ENCODE data around the gene LARGE1. TPM values are rescaled to one million over a fixed set of nuclear protein-coding genes. Genes with fewer than 3 reads are reported as not detected.

LARGE1 gene
- total and polyA plus RNA-seq, 9 of the 15 experiments (the other 6 are each of a cell fraction or from before 2014, with no cell fraction given), result 0.01 to 0.66 (median 0.14) TPM; not detected in 2

DNA sequence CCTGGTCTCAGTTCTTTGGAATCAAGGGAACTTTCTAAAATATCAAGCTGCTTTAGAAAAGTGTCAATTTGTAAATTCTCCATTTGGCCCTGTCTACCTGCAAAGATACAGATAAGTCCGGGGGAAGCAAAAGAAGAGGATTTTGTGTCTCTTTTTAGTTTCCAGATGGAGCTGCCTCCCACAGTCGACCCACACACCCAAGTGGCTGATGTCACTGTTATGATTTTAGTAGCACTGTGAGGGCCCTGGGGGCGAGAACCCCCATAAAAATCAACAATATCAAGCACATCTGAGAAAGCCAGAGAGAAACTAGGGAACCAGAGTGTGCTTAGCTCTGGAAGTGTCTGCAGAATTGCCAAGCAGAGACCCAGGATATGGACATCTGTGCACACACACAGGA is 212.7 kb downstream of the LARGE1 start (continued):
- TF ChIP-seq, protein P1, sequence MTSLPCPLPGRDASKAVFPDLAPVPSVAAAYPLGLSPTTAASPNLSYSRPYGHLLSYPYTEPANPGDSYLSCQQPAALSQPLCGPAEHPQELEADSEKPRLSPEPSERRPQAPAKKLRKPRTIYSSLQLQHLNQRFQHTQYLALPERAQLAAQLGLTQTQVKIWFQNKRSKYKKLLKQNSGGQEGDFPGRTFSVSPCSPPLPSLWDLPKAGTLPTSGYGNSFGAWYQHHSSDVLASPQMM (CRISPR knock-in tag; IDR thresholded peaks at IDR 0.05), result no peak

DNA sequence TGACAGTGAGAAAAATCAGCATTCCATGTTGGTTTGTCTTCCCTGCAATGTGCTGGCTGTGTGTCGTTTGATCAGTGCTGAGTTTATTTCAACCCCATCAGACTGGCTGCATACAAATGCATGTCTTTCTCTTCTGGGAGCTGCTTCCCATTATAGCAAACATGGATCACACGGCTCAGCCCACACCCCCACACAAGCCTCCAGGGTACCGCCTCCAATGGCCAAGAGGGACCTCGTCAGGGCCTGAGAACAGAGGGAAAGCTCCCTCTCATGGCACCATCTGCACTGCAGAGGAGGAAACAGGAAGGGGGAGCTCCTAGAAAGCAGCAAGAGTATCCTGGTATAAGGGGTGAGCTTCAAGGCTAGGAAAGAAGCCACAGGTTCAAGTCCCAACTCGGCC is 214.2 kb downstream of the LARGE1 start:
- intact Hi-C loops (cut with micrococcal nuclease) (no loop called here), in situ Hi-C loops (cut with MboI) (no loop called here)
- H4K20me1 ChIP-seq (replicated peaks; ENCODE audit: control insufficient read depth, insufficient read depth, low read length), result no peaks in the 10 kb centered on the region
- H3K9me1 ChIP-seq (ENCODE audit: control insufficient read depth, insufficient read depth, low read length), result no peaks in the 10 kb centered on the region
- no peak overlapping the region for H3K4me2 ChIP-seq (ENCODE audit: insufficient read depth, low read length)
- H3K36me3 ChIP-seq (ENCODE audit: control insufficient read depth, insufficient read depth, low read length), result no peaks in the 10 kb centered on the region
- ATAC-seq (no peak), DNase-seq (ENCODE audit: extremely low read depth in 1 of 4, low spot score in 3 of 4) (no peak), FAIRE-seq (no peak)
- no peak overlapping the region for H2AFZ ChIP-seq (ENCODE audit: low read depth, low read length)
- WGBS (ENCODE audit: insufficient coverage, low coverage, missing lambda C conversion rate), result 0% methylated on average over 3 of the region's 5 CpGs
- H3K9me3 ChIP-seq (replicated peaks; ENCODE audit: control insufficient read depth, insufficient read depth, low read depth, low read length), result no peaks in the 10 kb centered on the region
- BruUV-seq (replicated peaks), result no TSS peak
- no peak overlapping the region for H3K9ac ChIP-seq (ENCODE audit: insufficient read depth in 1 of 2, low read depth in 2 of 2, low read length in 2 of 2)
- ChIA-PET POLR2A (no interaction called here), CTCF (ENCODE audit: low intra/inter-chr PET ratio) (no interaction called here)
- H3K79me2 ChIP-seq (ENCODE audit: control insufficient read depth, insufficient read depth, low read length), result no peaks in the 10 kb centered on the region
- H3K4me3 ChIP-seq, result no peak overlapping the region
- H3K4me1 ChIP-seq (replicated peaks in 1 of 2; ENCODE audit: control insufficient read depth in 2 of 2, insufficient read depth in 2 of 2, low read length in 2 of 2), result no peaks in the 10 kb centered on the region
- no peak overlapping the region for H3K27ac ChIP-seq (ENCODE audit: extremely low read depth, low read depth, low read length)
- no peaks in the 10 kb centered on the region for H3K27me3 ChIP-seq (ENCODE audit: control insufficient read depth in 2 of 2, insufficient read depth in 2 of 2, low read length in 2 of 2)
- TF ChIP-seq, protein P2, sequence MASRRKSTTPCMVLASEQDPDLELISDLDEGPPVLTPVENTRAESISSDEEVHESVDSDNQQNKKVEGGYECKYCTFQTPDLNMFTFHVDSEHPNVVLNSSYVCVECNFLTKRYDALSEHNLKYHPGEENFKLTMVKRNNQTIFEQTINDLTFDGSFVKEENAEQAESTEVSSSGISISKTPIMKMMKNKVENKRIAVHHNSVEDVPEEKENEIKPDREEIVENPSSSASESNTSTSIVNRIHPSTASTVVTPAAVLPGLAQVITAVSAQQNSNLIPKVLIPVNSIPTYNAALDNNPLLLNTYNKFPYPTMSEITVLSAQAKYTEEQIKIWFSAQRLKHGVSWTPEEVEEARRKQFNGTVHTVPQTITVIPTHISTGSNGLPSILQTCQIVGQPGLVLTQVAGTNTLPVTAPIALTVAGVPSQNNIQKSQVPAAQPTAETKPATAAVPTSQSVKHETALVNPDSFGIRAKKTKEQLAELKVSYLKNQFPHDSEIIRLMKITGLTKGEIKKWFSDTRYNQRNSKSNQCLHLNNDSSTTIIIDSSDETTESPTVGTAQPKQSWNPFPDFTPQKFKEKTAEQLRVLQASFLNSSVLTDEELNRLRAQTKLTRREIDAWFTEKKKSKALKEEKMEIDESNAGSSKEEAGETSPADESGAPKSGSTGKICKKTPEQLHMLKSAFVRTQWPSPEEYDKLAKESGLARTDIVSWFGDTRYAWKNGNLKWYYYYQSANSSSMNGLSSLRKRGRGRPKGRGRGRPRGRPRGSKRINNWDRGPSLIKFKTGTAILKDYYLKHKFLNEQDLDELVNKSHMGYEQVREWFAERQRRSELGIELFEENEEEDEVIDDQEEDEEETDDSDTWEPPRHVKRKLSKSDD (conservative IDR thresholded peaks at IDR 0.05; ENCODE audit: low read length), result no peak
- TF ChIP-seq ZNF134 (CRISPR knock-in tag; conservative IDR thresholded peaks at IDR 0.05), result no peak
- TF ChIP-seq, protein P3, sequence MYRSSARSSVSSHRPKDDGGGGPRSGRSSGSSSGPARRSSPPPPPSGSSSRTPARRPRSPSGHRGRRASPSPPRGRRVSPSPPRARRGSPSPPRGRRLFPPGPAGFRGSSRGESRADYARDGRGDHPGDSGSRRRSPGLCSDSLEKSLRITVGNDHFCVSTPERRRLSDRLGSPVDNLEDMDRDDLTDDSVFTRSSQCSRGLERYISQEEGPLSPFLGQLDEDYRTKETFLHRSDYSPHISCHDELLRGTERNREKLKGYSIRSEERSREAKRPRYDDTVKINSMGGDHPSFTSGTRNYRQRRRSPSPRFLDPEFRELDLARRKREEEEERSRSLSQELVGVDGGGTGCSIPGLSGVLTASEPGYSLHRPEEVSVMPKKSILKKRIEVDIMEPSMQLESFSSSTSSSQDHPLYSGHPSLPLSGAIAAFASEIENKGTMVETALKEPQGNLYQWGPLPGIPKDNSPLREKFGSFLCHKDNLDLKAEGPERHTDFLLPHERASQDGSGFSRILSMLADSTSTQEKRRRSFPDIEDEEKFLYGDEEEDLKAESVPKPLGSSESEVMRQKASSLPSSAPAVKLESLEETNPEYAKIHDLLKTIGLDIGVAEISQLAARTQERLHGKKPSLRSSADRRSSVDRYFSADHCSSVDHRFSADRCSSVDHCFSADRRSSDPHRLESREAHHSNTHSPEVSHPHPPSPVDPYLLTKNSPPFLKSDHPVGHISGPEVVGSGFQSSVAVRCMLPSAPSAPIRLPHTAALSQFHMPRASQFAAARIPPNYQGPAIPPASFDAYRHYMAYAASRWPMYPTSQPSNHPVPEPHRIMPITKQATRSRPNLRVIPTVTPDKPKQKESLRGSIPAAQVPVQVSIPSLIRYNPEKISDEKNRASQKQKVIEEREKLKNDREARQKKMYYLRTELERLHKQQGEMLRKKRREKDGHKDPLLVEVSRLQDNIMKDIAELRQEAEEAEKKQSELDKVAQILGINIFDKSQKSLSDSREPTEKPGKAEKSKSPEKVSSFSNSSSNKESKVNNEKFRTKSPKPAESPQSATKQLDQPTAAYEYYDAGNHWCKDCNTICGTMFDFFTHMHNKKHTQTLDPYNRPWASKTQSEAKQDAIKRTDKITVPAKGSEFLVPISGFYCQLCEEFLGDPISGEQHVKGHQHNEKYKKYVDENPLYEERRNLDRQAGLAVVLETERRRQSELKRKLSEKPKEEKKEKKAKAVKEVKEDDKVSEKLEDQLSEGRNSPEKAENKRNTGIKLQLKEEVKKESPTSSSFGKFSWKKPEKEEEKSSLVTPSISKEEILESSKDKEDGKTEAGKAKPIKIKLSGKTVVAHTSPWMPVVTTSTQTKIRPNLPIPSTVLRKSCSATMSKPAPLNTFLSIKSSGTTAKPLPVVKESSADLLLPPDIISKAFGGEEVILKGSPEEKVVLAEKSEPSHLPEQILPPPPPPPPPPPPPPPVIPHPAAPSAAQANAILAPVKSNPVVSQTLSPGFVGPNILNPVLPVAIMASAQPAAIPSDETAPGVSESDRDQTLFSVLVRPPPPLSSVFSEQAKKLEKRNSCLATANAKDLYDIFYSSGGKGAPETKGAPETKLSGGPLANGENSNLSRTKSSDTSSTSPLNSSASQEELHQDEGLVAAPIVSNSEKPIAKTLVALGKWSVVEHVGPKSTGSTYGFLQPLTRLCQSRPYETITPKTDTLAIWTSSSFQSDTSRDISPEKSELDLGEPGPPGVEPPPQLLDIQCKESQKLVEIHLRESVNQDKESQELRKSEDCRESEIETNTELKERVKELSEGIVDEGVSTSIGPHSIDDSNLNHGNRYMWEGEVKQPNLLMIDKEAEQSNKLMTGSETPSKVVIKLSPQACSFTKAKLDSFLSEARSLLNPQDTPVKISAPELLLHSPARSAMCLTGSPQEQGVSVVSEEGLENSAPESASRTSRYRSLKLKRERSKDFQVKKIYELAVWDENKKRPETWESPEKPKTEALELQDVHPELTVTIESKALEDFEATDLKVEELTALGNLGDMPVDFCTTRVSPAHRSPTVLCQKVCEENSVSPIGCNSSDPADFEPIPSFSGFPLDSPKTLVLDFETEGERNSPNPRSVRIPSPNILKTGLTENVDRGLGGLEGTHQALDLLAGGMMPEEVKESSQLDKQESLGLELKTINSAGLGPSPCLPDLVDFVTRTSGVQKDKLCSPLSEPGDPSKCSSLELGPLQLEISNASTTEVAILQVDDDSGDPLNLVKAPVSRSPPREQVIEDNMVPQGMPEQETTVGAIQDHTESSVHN (IDR thresholded peaks at IDR 0.05; ENCODE audit: borderline replicate concordance in 1 of 2, low read depth in 1 of 2), result no peak
- no peak for TF ChIP-seq NRF1 (conservative IDR thresholded peaks at IDR 0.05 in 1 of 2, IDR thresholded peaks at IDR 0.05 in 1 of 2)
- no peak for TF ChIP-seq PHTF2 (CRISPR knock-in tag; IDR thresholded peaks at IDR 0.05)
- TF ChIP-seq SAFB2 (IDR thresholded peaks at IDR 0.05; ENCODE audit: borderline replicate concordance, low read depth, low read length, severe bottlenecking), result no peak
- no peak for TF ChIP-seq RBM14 (IDR thresholded peaks at IDR 0.05; ENCODE audit: borderline replicate concordance, insufficient read depth, low read depth, low read length)
- TF ChIP-seq GTF2A2 (tag; IDR thresholded peaks at IDR 0.05), result no peak
- TF ChIP-seq ILF3 (IDR thresholded peaks at IDR 0.05; ENCODE audit: borderline replicate concordance), result no peak

Measured in K562 (cell line).